HepG2 (cell line): ENCODE data around the gene TSACC. TPM values are rescaled to one million over a fixed set of nuclear protein-coding genes. Genes with fewer than 3 reads are reported as not detected.
A peak's percentile ranks its signal among the peaks of the same experiment; 100 is the strongest.

ENCODE experiments used
- ATAC-seq: fragments of 200-7000 bp; cut with Tn5 transposase; 3 replicates; pipeline ENCODE4 v1.9.1; 2020; ENCODE audit warnings: mild to moderate bottlenecking, moderate library complexity
- BruUV-seq: library from RNA; stranded (reverse); fragments of 400-500 nt; replicated peaks from 2 replicates; lab custom pipeline; 2021; lab: Mats Ljungman, UMichigan
- CTCF ChIA-PET: fragments of 300-600 bp; formaldehyde crosslinking; extraction: SDS; loops from one replicate; lab custom pipeline; 2021; ENCODE audit warnings: low total read pairs, inconsistent platforms, low intra/inter-chr PET ratio; lab: Yijun Ruan, JAX
- POLR2A ChIA-PET: fragments of 350-600 bp; sonication (Branson Sonifier 250); formaldehyde crosslinking; loops from one replicate; lab custom pipeline; 2020; ENCODE audit warnings: antibody characterized with exemption, inconsistent platforms; lab: Yijun Ruan, JAX
- DNase-seq: peaks from one replicate; pipeline ENCODE4 v3.0.0-alpha.2; 2015; ENCODE audit warnings: low spot score
- FAIRE-seq: peaks from 3 replicates; lab custom pipeline; 2011; peaks lifted over from hg19 to GRCh38; lab: Jason Lieb, UNC
- H2AFZ ChIP-seq: one replicate; pipeline ENCODE4 v1.6.1; 2011; ENCODE audit warnings: low read length, inconsistent platforms
- H3K27ac ChIP-seq: fragments of 300-600 bp; 3 replicates; pipeline ENCODE4 v1.8.0; 2011; ENCODE audit warnings: mixed run types, mild to moderate bottlenecking, mixed read lengths, low read length, inconsistent platforms; ENCODE audit not compliant: insufficient read depth; ENCODE audit errors: extremely low read length
- H3K27me3 ChIP-seq, 2 experiments: fragments of 200-600 bp in 1 of 2; 2 replicates in 1 of 2; 3 replicates in 1 of 2; pipeline versions ENCODE4 v1.6.0 to v1.8.0; 2011; ENCODE audit warnings: low read length in 2 of 2, mild to moderate bottlenecking in 2 of 2, moderate library complexity in 2 of 2, inconsistent platforms in 1 of 2; ENCODE audit not compliant: insufficient read depth in 2 of 2, control insufficient read depth in 1 of 2
- H3K36me3 ChIP-seq, 2 experiments: fragments of 200-600 bp in 1 of 2; replicated peaks in 1 of 2; 2 replicates in 1 of 2; 3 replicates in 1 of 2; pipeline versions ENCODE4 v1.5.1 to v1.8.0; 2011; ENCODE audit warnings: low read length in 2 of 2, inconsistent platforms in 1 of 2; ENCODE audit not compliant: insufficient read depth in 2 of 2, control insufficient read depth in 1 of 2
- H3K4me1 ChIP-seq: 2 replicates; pipeline ENCODE4 v1.5.1; 2012; ENCODE audit warnings: low read length, inconsistent platforms; ENCODE audit not compliant: insufficient read depth
- H3K4me2 ChIP-seq: 2 replicates; pipeline ENCODE4 v1.6.0; 2011; ENCODE audit warnings: low read depth, low read length, inconsistent platforms
- H3K4me3 ChIP-seq, 3 experiments: fragments of 200-600 bp in 1 of 3; sonication (generic), shearing (Covaris generic) in 1 of 3; replicated peaks in 1 of 3; 2 replicates each; pipeline ENCODE4 v1.5.1; 2011 to 2016; ENCODE audit warnings: low read length in 3 of 3, inconsistent platforms in 2 of 3, low read depth in 2 of 3, mild to moderate bottlenecking in 2 of 3, control low read depth in 1 of 3, mixed read lengths in 1 of 3; ENCODE audit not compliant: insufficient read depth in 1 of 3
- H3K79me2 ChIP-seq: one replicate; pipeline ENCODE4 v1.6.1; 2011; ENCODE audit warnings: low read length, inconsistent platforms; ENCODE audit not compliant: insufficient read depth
- H3K9ac ChIP-seq: 2 replicates; pipeline ENCODE4 v1.6.0; 2011; ENCODE audit warnings: mild to moderate bottlenecking, low read depth, low read length, inconsistent platforms; ENCODE audit not compliant: insufficient read depth
- H3K9me3 ChIP-seq: 2 replicates; pipeline ENCODE4 v1.5.1; 2012; ENCODE audit warnings: mild to moderate bottlenecking, low read length
- H4K20me1 ChIP-seq: 2 replicates; pipeline ENCODE4 v1.6.0; 2011; ENCODE audit warnings: inconsistent platforms, mild to moderate bottlenecking, low read length, moderate library complexity; ENCODE audit not compliant: insufficient read depth
- HOMEZ ChIP-seq: IDR thresholded peaks from 2 replicates; pipeline ENCODE4 v1.6.1; 2016; ENCODE audit warnings: low read depth
- IRF9 ChIP-seq: sonication (generic); formaldehyde crosslinking; IDR thresholded peaks from 2 replicates; pipeline ENCODE4 v1.8.0; 2022; ENCODE audit warnings: missing genetic modification reagents, mild to moderate bottlenecking, borderline replicate concordance
- MIXL1 ChIP-seq: IDR thresholded peaks from 2 replicates; pipeline ENCODE4 v1.6.1; 2016
- RXRB ChIP-seq: IDR thresholded peaks from 2 replicates; pipeline ENCODE4 v1.6.1; 2016; ENCODE audit warnings: borderline replicate concordance, missing genetic modification reagents, missing compliant biosample characterization
- SRY ChIP-seq: sonication (generic); formaldehyde crosslinking; IDR thresholded peaks from 2 replicates; pipeline ENCODE4 v1.8.0; 2022; ENCODE audit warnings: mild to moderate bottlenecking, missing genetic modification reagents
- THAP7 ChIP-seq: sonication (generic); formaldehyde crosslinking; IDR thresholded peaks from 2 replicates; pipeline ENCODE4 v1.8.1; 2023; ENCODE audit warnings: mild to moderate bottlenecking, missing genetic modification reagents
- ZIK1 ChIP-seq: sonication (generic); formaldehyde crosslinking; IDR thresholded peaks from 2 replicates; pipeline ENCODE4 v1.5.0; 2020; ENCODE audit warnings: mild to moderate bottlenecking, low read depth, missing genetic modification reagents, borderline replicate concordance
- ZNF160 ChIP-seq: sonication (generic); formaldehyde crosslinking; IDR thresholded peaks from 2 replicates; pipeline ENCODE4 v1.8.0; 2022; ENCODE audit warnings: mild to moderate bottlenecking, inconsistent platforms, missing genetic modification reagents
- ZNF543 ChIP-seq: sonication (generic); formaldehyde crosslinking; IDR thresholded peaks from 2 replicates; pipeline ENCODE4 v1.4.0; 2020; ENCODE audit warnings: mild to moderate bottlenecking, missing genetic modification reagents
- ZNF558 ChIP-seq: sonication (generic); formaldehyde crosslinking; IDR thresholded peaks from 2 replicates; pipeline ENCODE4 v1.9.0; 2022; ENCODE audit warnings: mild to moderate bottlenecking, missing genetic modification reagents, borderline replicate concordance
- ZNF577 ChIP-seq: sonication (generic); formaldehyde crosslinking; IDR thresholded peaks from 2 replicates; pipeline ENCODE4 v1.4.0; 2020; ENCODE audit warnings: mild to moderate bottlenecking, low read depth, missing genetic modification reagents, borderline replicate concordance
- ZNF580 ChIP-seq: IDR thresholded peaks from 2 replicates; pipeline ENCODE4 v1.6.1; 2016; ENCODE audit warnings: low read depth, borderline replicate concordance
- ZNF616 ChIP-seq: sonication (generic); formaldehyde crosslinking; IDR thresholded peaks from 2 replicates; pipeline ENCODE4 v1.5.0; 2020; ENCODE audit warnings: low read depth, mild to moderate bottlenecking, missing genetic modification reagents
- WGBS: methylation state at CpG from one replicate; pipeline ENCODE4 v1.1.6; 2017; ENCODE audit warnings: low lambda C conversion rate; 5-methylcytosine and 5-hydroxymethylcytosine counted together
- in situ Hi-C: cut with HindIII; loops from 2 replicates; pipeline ENCODE4 v1.10.0; 2017; ENCODE audit warnings: low pct_unique_long_range_greater_than_20kb; ENCODE audit not compliant: extremely low pct_ligation_motif_present
- intact Hi-C: fragments of 100-400 bp; cut with micrococcal nuclease; formaldehyde crosslinking; loops from one replicate; pipeline ENCODE4 v1.10.0; 2022; ENCODE audit not compliant: unreplicated experiment
- polyA plus RNA-seq, 8 experiments: library from polyadenylated mRNA; depleted of rRNA in 3 of 8; stranded (reverse) in 7 of 8; unstranded in 1 of 8; fragments of >200 nt; fragmentation: Illumina TruSeq in 4 of 8; extraction: Trizol in 4 of 8; gene quantifications; 2 replicates each; pipeline versions ENCODE4 v1.2.1 to v1.2.3, GENCODE V29; 2011 to 2016; ENCODE audit warnings: low read depth in 4 of 8, missing spikeins in 1 of 8, mixed read lengths in 1 of 8; ENCODE audit not compliant: insufficient read depth in 1 of 8
- total RNA-seq, 5 experiments: library from RNA; depleted of rRNA; stranded (reverse); fragments of >200 nt; fragmentation: Illumina TruSeq; extraction: Trizol; gene quantifications; 2 replicates each; pipeline ENCODE4 v1.2.3, GENCODE V29; 2016; ENCODE audit warnings: low read depth in 1 of 5

Gene TSACC
- total and polyA plus RNA-seq, 2 of the 13 experiments (the other 11 are each of a cell fraction or from before 2014, with no cell fraction given): 1.5 to 2.6 TPM

GRCh38 chr1:156390469-156391365 lies 52.4 kb downstream of the TSACC start:
- peaks cover 44% of the 10 kb centered on the region for H3K4me1 ChIP-seq
- no peak overlapping the region for H3K4me2 ChIP-seq
- no TSS peak for BruUV-seq
- DNase-seq: no peak
- TF ChIP-seq ZNF580 (CRISPR knock-in tag) (no peak), SRY (CRISPR knock-in tag) (no peak), ZNF577 (CRISPR knock-in tag) (no peak), MIXL1 (no peak), ZNF543 (no peak), IRF9 (CRISPR knock-in tag) (no peak), RXRB (CRISPR knock-in tag) (no peak), HOMEZ (CRISPR knock-in tag) (no peak), ZNF160 (no peak), ZIK1 (CRISPR knock-in tag) (no peak), ZNF558 (CRISPR knock-in tag) (no peak), ZNF616 (CRISPR knock-in tag) (no peak), THAP7 (no peak)
- peak; percentile 4 for ATAC-seq
- in situ Hi-C loops (no loop called here), intact Hi-C loops (no loop called here)
- whole genome bisulfite sequencing: 42% methylated on average over 20 of the region's 20 CpGs
- POLR2A ChIA-PET: no interaction called here
- no peak overlapping the region for H2AFZ ChIP-seq
- H4K20me1 ChIP-seq: no peaks in the 10 kb centered on the region
- no peak overlapping the region for H3K27ac ChIP-seq
- H3K9ac ChIP-seq: no peak overlapping the region
- H3K36me3 ChIP-seq: no peaks in the 10 kb centered on the region
- H3K9me3 ChIP-seq: no peaks in the 10 kb centered on the region
- peaks cover 11 to 49% of the 10 kb centered on the region in 2 experiments; a peak in 4 of 5 replicates for H3K27me3 ChIP-seq
- CTCF ChIA-PET: no interaction called here
- FAIRE-seq: no peak
- no peaks in the 10 kb centered on the region for H3K79me2 ChIP-seq
- H3K4me3 ChIP-seq: no peak overlapping the region
